ENCODE results near the gene IFNA6. TPM values are rescaled to one million over a fixed set of nuclear protein-coding genes. Genes with fewer than 3 reads are reported as not detected.

IFNA6 gene
- total and polyA plus RNA-seq, 2 experiments from 2014 or later = not detected

DNA sequence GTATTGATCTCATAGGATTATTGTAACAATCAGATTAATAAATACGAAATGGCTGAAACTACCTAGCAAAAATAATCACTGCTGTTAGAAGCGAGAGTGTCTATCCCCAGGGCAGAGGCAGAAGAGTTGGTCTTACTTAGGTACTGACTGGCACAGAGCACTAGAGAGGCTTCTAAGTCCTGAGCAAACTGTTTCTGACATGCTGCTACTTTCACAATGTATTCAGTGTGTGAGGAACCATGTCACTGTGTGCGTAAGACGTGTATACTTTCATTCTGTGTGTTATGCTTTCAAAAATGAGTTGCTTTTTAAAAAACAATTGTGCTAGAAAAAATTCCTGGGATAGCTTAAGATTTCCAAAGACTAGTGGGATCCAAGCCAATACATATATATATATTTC, 10.0 kb downstream of the IFNA6 start:
- no peaks in the 10 kb centered on the region for H3K9me3 Mint-ChIP-seq
- no peaks in the 10 kb centered on the region for H3K36me3 ChIP-seq (ENCODE audit: insufficient read depth)
- peaks cover 9% of the 10 kb centered on the region for H3K4me1 Mint-ChIP-seq
- no peak overlapping the region for H3K4me3 Mint-ChIP-seq
- H3K4me1 ChIP-seq (ENCODE audit: insufficient read depth) = no peaks in the 10 kb centered on the region
- TF ChIP-seq, protein P1, sequence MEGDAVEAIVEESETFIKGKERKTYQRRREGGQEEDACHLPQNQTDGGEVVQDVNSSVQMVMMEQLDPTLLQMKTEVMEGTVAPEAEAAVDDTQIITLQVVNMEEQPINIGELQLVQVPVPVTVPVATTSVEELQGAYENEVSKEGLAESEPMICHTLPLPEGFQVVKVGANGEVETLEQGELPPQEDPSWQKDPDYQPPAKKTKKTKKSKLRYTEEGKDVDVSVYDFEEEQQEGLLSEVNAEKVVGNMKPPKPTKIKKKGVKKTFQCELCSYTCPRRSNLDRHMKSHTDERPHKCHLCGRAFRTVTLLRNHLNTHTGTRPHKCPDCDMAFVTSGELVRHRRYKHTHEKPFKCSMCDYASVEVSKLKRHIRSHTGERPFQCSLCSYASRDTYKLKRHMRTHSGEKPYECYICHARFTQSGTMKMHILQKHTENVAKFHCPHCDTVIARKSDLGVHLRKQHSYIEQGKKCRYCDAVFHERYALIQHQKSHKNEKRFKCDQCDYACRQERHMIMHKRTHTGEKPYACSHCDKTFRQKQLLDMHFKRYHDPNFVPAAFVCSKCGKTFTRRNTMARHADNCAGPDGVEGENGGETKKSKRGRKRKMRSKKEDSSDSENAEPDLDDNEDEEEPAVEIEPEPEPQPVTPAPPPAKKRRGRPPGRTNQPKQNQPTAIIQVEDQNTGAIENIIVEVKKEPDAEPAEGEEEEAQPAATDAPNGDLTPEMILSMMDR (conservative IDR thresholded peaks at IDR 0.05; ENCODE audit: low read depth in 2 of 2) = no peak
- TF ChIP-seq ZNF114 (CRISPR knock-in tag; IDR thresholded peaks at IDR 0.05) = no peak
- TF ChIP-seq, protein P2, sequence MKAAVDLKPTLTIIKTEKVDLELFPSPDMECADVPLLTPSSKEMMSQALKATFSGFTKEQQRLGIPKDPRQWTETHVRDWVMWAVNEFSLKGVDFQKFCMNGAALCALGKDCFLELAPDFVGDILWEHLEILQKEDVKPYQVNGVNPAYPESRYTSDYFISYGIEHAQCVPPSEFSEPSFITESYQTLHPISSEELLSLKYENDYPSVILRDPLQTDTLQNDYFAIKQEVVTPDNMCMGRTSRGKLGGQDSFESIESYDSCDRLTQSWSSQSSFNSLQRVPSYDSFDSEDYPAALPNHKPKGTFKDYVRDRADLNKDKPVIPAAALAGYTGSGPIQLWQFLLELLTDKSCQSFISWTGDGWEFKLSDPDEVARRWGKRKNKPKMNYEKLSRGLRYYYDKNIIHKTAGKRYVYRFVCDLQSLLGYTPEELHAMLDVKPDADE (IDR thresholded peaks at IDR 0.05) = no peak
- TF ChIP-seq, protein P3, sequence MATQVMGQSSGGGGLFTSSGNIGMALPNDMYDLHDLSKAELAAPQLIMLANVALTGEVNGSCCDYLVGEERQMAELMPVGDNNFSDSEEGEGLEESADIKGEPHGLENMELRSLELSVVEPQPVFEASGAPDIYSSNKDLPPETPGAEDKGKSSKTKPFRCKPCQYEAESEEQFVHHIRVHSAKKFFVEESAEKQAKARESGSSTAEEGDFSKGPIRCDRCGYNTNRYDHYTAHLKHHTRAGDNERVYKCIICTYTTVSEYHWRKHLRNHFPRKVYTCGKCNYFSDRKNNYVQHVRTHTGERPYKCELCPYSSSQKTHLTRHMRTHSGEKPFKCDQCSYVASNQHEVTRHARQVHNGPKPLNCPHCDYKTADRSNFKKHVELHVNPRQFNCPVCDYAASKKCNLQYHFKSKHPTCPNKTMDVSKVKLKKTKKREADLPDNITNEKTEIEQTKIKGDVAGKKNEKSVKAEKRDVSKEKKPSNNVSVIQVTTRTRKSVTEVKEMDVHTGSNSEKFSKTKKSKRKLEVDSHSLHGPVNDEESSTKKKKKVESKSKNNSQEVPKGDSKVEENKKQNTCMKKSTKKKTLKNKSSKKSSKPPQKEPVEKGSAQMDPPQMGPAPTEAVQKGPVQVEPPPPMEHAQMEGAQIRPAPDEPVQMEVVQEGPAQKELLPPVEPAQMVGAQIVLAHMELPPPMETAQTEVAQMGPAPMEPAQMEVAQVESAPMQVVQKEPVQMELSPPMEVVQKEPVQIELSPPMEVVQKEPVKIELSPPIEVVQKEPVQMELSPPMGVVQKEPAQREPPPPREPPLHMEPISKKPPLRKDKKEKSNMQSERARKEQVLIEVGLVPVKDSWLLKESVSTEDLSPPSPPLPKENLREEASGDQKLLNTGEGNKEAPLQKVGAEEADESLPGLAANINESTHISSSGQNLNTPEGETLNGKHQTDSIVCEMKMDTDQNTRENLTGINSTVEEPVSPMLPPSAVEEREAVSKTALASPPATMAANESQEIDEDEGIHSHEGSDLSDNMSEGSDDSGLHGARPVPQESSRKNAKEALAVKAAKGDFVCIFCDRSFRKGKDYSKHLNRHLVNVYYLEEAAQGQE (IDR thresholded peaks at IDR 0.05; ENCODE audit: unreplicated experiment) = no peak
- TF ChIP-seq ZNF331 (CRISPR knock-in tag; IDR thresholded peaks at IDR 0.05; ENCODE audit: low read depth) = no peak
- no peak for TF ChIP-seq STAT1 (IDR thresholded peaks at IDR 0.05; ENCODE audit: unreplicated experiment)
- no peak for ATAC-seq
- H3K27me3 Mint-ChIP-seq (ENCODE audit: insufficient read depth, low read depth, poor library complexity) = peaks cover 4% of the 10 kb centered on the region
- H3K27ac Mint-ChIP-seq = no peak overlapping the region
- no peak overlapping the region for H3K27ac ChIP-seq (ENCODE audit: low read depth)
- no peaks in the 10 kb centered on the region for H3K27me3 ChIP-seq (ENCODE audit: insufficient read depth)
- H3K4me3 ChIP-seq = no peak overlapping the region
- no peaks in the 10 kb centered on the region for H3K36me3 Mint-ChIP-seq (ENCODE audit: low read depth)
- H3F3A ChIP-seq (replicated peaks; ENCODE audit: low read depth) = no peaks in the 10 kb centered on the region
- no peaks in the 10 kb centered on the region for H3K79me2 ChIP-seq (replicated peaks; ENCODE audit: insufficient read depth)
- H2AFZ ChIP-seq = no peak overlapping the region
- no peaks in the 10 kb centered on the region for H4K20me1 ChIP-seq (replicated peaks; ENCODE audit: insufficient read depth)
- H3K9me2 ChIP-seq (ENCODE audit: insufficient read depth) = no peaks in the 10 kb centered on the region
- no peak overlapping the region for H3K4me2 ChIP-seq
- no peak for DNase-seq (ENCODE audit: low spot score)

DNA sequence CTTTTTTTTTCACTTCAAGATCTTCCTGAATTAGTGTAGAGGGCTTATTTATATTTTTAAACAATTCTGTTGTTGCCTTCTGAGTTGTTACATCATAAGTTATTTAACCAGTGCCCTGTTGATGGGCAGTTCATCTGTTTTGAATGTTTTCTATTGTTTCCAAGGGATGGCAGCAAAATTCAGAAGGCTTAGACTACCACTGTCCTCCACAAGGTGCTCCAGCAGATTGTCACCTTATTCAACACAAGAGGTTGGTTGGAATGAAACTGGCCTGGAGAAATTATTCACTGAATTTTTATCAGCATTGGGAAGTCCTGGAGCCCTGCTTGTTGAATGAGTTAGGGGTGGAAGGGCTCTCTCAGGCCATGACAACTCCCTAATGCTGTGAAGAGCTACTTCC, 14.2 kb downstream of the IFNA6 start:
- DNase-seq (ENCODE audit: low spot score) (peak; percentile 20), ATAC-seq (no peak; the same call in 2 of the 3 replicates)
- no peak overlapping the region for H3K4me3 Mint-ChIP-seq
- Histone ChIP-seq H3F3A (replicated peaks; ENCODE audit: low read depth) (no peaks in the 10 kb centered on the region), H4K20me1 (replicated peaks; ENCODE audit: insufficient read depth) (peaks cover 15% of the 10 kb centered on the region), H3K4me1 (ENCODE audit: insufficient read depth) (peaks cover 14% of the 10 kb centered on the region), H3K27me3 (ENCODE audit: insufficient read depth) (no peaks in the 10 kb centered on the region), H3K36me3 (ENCODE audit: insufficient read depth) (no peaks in the 10 kb centered on the region), H3K9me2 (ENCODE audit: insufficient read depth) (no peaks in the 10 kb centered on the region), H3K4me3 (no peak overlapping the region), H3K27ac (ENCODE audit: low read depth) (no peak overlapping the region), H2AFZ (0 out of 2 replicates have a peak overlapping the region, but pooled peaks have one; percentile 63), H3K4me2 (no peak overlapping the region), H3K79me2 (replicated peaks; ENCODE audit: insufficient read depth) (peaks cover 36% of the 10 kb centered on the region)
- peaks cover 29% of the 10 kb centered on the region for H3K4me1 Mint-ChIP-seq
- no peak overlapping the region for H3K27ac Mint-ChIP-seq
- H3K9me3 Mint-ChIP-seq = no peaks in the 10 kb centered on the region
- peaks cover 4% of the 10 kb centered on the region for H3K27me3 Mint-ChIP-seq (ENCODE audit: insufficient read depth, low read depth, poor library complexity)
- peaks cover 12% of the 10 kb centered on the region; the same call in 2 of the 3 replicates for H3K36me3 Mint-ChIP-seq (ENCODE audit: low read depth)
- TF ChIP-seq EZH2phosphoT487 (IDR thresholded peaks at IDR 0.05; ENCODE audit: unreplicated experiment) (no peak), ZNF331 (CRISPR knock-in tag; IDR thresholded peaks at IDR 0.05; ENCODE audit: low read depth) (no peak), ZNF114 (CRISPR knock-in tag; IDR thresholded peaks at IDR 0.05) (no peak), STAT1 (IDR thresholded peaks at IDR 0.05; ENCODE audit: unreplicated experiment) (no peak), EZH2 (IDR thresholded peaks at IDR 0.05; ENCODE audit: low read depth, unreplicated experiment) (no peak)
- TF ChIP-seq, protein P1 (conservative IDR thresholded peaks at IDR 0.05; ENCODE audit: low read depth in 2 of 2) = peak in 1 of 2 experiments; percentile 12; a peak in 1 of 4 replicates

All from GM23338 (cell line).